Activated effector memory CD4-positive, alpha-beta T cell treated with Interleukin-2 at 50 U/mL for 16 hours (primary cell): ENCODE measurements around the gene NLGN1.

Experiments used
- DNase-seq: peaks from one replicate; pipeline ENCODE4 v3.0.0-alpha.2; 2020

Gene NLGN1

DNA sequence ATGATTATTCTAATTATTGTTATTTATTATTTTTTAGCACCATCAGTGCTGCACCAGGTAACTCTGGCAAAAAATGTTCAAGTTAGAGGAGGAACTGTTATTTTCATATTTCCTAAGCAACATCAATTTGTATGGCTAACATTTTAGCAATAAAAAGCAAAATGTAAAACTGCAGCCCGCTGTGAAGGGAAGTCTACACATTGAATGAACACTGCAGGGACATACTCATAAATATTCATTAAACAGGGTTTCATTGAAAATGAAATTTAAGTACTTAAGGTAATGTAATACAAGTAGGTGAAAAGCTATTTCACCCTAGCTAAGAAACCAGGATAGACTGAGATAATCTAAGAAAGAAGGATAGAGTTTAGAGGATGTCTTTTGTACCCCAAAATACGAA lies 532.7 kb downstream of the NLGN1 start:
- no peak for DNase-seq

DNA sequence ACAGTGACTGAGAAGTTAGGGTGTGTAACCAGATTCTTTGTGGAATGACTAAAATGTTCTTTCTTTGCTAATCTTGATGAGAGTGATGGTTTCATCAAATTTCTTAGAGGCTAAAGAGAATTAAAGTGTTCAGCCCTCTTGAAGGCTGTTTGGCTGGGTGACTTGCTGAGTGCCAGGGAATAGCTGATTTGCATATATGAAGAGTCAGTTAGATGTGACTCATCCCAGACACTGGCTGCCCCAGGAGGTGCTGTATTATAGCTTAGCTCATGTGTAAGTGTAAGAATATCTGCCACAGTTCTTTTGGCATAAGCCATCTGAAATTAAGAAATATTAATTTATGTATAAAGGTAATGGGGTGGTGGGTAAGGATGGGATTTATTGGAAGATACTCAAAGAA lies 535.1 kb downstream of the NLGN1 start:
- DNase-seq, result no peak

- no peak for DNase-seq
Measured at GRCh38 chr3:173933113-173933512, 535.6 kb downstream of the NLGN1 start.

GRCh38 chr3:173936316-173936715 lies 538.8 kb downstream of the NLGN1 start:
- DNase-seq, result no peak

- DNase-seq, result no peak
Measured at GRCh38 chr3:173938159-173938558, 540.6 kb downstream of the NLGN1 start.

GRCh38 chr3:173938616-173939015 lies 541.1 kb downstream of the NLGN1 start:
- DNase-seq, result no peak

DNA sequence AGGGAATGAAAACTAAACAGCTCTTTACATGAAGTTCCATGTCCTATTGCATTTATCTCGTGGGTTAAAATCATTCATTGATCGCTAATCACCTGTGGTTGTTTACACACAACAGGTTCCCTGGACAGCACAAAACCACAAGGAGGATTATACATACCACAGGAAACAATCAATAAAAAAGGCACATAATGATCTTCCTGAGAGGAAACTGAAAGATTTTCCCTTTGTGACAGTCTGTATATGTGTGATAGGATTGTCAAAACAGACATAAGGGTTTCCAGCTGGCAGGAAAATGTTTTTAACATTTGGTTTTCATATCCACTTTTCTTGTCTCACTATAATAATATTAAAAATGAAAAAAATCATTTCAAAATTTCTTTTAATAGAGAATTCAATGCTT lies 541.8 kb downstream of the NLGN1 start:
- DNase-seq, result no peak

DNA sequence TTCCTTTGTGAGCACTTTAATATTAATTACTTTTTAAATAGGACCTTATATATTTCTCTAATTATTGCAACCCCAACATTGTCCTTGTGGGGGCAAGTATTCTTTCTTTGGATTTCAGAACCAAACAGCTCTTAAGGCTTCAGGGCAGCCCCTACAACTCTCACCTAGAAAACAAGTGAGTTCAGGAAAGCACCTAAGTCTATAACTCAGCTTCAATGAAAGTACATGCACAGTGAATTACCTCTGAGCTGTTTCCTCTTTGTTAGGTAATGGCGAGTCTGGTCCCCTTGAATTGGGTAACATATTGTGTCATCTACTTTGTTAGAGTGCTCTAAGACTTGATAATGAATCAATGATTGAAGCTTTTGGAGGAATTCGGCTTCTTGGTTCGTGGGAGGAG lies 545.7 kb downstream of the NLGN1 start:
- DNase-seq, result no peak

- DNase-seq, result no peak
Measured at GRCh38 chr3:173945170-173945569, 547.6 kb downstream of the NLGN1 start.

- no peak for DNase-seq
Measured at GRCh38 chr3:173945806-173946205, 548.3 kb downstream of the NLGN1 start.

- DNase-seq, result no peak
Measured at GRCh38 chr3:173954647-173955046, 557.1 kb downstream of the NLGN1 start.

- DNase-seq, result no peak
Measured at GRCh38 chr3:173957646-173958045, 560.1 kb downstream of the NLGN1 start.

GRCh38 chr3:173958805-173959204 lies 561.3 kb downstream of the NLGN1 start:
- DNase-seq, result no peak

DNA sequence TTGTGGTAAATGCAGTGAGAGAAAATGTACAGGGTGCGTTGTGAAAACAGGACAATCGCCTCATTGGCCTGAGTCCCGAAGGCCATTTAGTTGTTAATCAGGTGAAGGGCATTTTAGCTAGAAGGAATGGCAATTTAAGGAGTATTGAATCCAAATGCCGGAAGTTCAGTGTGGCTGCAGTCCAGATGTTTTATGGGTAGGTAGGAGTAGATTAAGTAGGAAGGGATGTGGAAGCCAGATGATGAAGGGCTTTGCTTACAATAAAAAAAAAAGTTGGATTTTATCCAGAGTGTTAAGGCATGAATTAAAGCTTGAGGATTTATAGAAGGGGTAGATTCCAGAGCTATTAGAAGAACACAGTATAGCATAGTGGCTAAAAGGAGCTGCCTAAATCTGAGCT lies 572.7 kb downstream of the NLGN1 start:
- DNase-seq, result no peak

DNA sequence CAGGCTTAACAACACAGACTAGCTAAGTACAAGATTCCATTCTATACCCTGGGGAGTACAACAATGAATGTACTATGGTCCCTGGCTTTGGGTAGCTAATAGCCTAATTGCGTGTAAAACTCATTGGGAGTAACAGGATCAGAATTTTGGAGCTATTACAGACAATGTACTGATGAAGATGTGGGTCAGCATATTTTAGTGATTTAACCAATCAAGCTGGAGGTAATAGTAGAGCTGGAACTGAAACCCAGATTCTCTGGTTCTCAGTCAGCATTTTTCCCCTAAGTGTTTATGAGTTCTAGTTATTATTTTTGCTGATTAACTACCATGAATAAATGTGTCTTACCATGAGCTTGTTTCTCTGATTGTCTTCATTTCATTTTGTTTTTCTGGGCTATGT lies 578.7 kb downstream of the NLGN1 start:
- DNase-seq, result no peak

DNA sequence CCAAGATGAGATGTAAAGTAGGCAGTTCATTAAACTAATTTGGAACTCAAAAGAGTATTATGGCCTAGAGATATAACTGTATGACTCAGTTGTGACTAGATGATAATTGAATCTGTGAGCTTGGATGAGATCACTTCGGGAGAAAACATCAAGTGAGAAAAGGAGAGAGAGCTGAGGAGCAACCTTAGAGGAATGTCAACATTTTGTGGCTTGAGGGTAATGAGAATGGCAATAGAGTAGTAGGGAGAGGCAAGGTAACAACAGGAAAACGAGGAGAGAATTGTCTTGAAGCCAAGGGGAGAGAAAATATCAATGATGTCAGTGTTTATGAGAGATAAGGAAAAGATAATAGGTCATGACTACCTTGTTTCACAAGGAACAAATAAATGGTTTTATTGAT lies 580.2 kb downstream of the NLGN1 start:
- no peak for DNase-seq

- DNase-seq, result no peak
Measured at GRCh38 chr3:173983343-173983742, 585.8 kb downstream of the NLGN1 start.

DNA sequence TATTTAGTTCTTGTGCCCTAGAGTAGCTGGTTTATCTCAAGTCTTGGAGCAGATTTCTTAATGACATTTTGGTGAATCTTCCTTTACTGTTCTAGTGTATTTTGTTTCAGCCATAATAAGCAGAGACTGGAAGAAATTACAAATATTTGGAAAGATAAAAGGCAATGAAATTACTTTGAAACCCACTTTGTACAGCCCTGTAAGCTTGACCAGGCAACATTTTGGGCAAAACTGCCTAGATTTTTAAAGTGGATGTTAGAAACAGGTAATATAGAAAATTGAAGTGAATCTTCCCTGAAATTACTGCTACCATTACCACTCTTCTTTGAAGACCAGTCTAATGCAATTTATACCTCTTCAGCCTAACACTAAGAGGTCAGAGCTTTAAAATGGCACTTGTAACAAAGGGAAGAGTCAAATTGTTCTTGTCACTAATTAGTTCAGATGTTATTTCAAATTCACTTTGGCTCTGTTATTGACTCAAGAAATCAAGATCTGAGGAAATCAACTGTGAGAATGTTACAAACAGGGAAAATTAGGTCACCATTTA lies 589.4 kb downstream of the NLGN1 start:
- no peak for DNase-seq

GRCh38 chr3:173988909-173989308 lies 591.4 kb downstream of the NLGN1 start:
- DNase-seq, result no peak

DNA sequence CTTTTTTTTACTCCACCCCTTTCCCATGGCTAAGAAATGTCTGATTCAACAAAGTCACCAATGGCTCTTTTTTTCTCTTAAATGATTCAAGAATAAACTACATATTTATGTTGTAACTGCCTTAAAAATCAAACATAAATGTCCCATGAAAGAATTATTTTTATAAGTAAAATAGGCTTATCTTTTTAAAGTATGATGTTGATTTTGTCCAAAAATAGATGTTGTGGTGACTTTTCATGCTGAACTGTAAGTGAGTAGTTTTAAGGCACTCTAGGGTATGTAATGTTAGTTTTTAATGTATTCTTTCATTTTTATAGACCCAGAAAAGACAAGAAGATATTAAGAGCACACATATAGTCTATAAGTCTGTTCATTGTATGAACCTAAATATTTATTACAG lies 594.9 kb downstream of the NLGN1 start:
- no peak for DNase-seq

- no peak for DNase-seq
Measured at GRCh38 chr3:173993299-173993698, 595.8 kb downstream of the NLGN1 start.

DNA sequence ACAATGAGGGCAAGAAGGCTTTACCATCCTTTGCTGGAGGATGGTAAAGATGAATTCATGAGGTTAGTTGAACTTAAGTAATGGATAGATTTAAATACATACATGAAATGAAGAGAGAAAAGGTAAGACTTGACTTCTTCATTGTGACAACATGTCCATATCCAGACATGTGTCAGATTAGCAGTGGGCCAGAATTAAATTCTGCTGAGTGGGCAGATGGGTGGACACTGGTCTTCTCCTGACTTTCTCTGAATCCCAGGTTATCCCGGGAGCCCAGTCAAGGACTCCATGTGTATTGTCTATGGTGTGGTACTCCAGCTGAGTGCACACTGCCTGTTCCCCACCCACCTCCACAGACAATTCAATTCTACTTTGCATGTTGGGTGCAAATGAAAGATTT lies 603.1 kb downstream of the NLGN1 start:
- no peak for DNase-seq

GRCh38 chr3:174002543-174002942 lies 605.0 kb downstream of the NLGN1 start:
- no peak for DNase-seq

- DNase-seq, result no peak
Measured at GRCh38 chr3:174010907-174011306, 613.4 kb downstream of the NLGN1 start.

- DNase-seq, result no peak
Measured at GRCh38 chr3:174016186-174016585, 618.6 kb downstream of the NLGN1 start.

GRCh38 chr3:174020156-174020555 lies 622.6 kb downstream of the NLGN1 start:
- no peak for DNase-seq
